ENCODE measurements around the gene GAGE10. TPM values are rescaled to one million over a fixed set of nuclear protein-coding genes. Genes with fewer than 3 reads are reported as not detected.

Gene GAGE10
- total RNA-seq, 1 experiment from 2014 or later, result not detected

- intact Hi-C loops (cut with micrococcal nuclease; ENCODE audit: unreplicated experiment) (loop anchor here (5.0 kb wide), 1 partner anchor 85 kb away; no protein-coding TSS in a partner anchor), in situ Hi-C loops (cut with HindIII; ENCODE audit: low pct_unique_long_range_greater_than_20kb, low sequenced_read_pairs) (no loop called here)
- DNase-seq (ENCODE audit: low read depth, low spot score) (no peak), ATAC-seq (no peak)
- H3K9me3 ChIP-seq (ENCODE audit: control insufficient read depth, insufficient read depth, low read depth, low read length), result no peaks in the 10 kb centered on the region
- H3K36me3 ChIP-seq (ENCODE audit: control insufficient read depth, insufficient read depth, low read length), result no peaks in the 10 kb centered on the region
- TF ChIP-seq POLR2AphosphoS5 (IDR thresholded peaks at IDR 0.05; ENCODE audit: low read depth, low read length) (no peak), SIN3A (IDR thresholded peaks at IDR 0.05; ENCODE audit: borderline replicate concordance, insufficient read depth, low read depth, low read length) (no peak), TCF7L2 (IDR thresholded peaks at IDR 0.05; ENCODE audit: low read depth, low read length) (no peak), REST (IDR thresholded peaks at IDR 0.05; ENCODE audit: insufficient read depth in 1 of 2, low read depth in 2 of 2, low read length in 1 of 2) (no peak), CTCF (IDR thresholded peaks at IDR 0.05) (no peak)
- peaks cover 2% of the 10 kb centered on the region; the same call in 1 of the 2 replicates for H3K4me1 ChIP-seq (ENCODE audit: control insufficient read depth, insufficient read depth, low read length)
- H3K27me3 ChIP-seq (ENCODE audit: control insufficient read depth, insufficient read depth, low read length), result no peaks in the 10 kb centered on the region
- CTCF ChIA-PET, result no interaction called here
- no peak overlapping the region for H3K4me3 ChIP-seq (ENCODE audit: low read depth in 2 of 2, low read length in 2 of 2)
- POLR2A ChIA-PET, result no interaction called here
- no TSS peak for BruUV-seq (replicated peaks)
- H3K27ac ChIP-seq (ENCODE audit: low read length), result no peak overlapping the region
These were observed 26.0 kb upstream of the GAGE10 start for GRCh38 chrX:49277535-49277830.

GRCh38 chrX:49278081-49278480, 25.4 kb upstream of the GAGE10 start:
- in situ Hi-C loops (cut with HindIII; ENCODE audit: low pct_unique_long_range_greater_than_20kb, low sequenced_read_pairs) (no loop called here), intact Hi-C loops (cut with micrococcal nuclease; ENCODE audit: unreplicated experiment) (loop anchor here (5.0 kb wide), 1 partner anchor 86 kb away; no protein-coding TSS in a partner anchor)
- ChIA-PET CTCF (no interaction called here), POLR2A (no interaction called here)
- no peak overlapping the region for H3K27ac ChIP-seq (ENCODE audit: low read length)
- H3K4me3 ChIP-seq (ENCODE audit: low read depth in 2 of 2, low read length in 2 of 2), result no peak overlapping the region
- H3K27me3 ChIP-seq (ENCODE audit: control insufficient read depth, insufficient read depth, low read length), result no peaks in the 10 kb centered on the region
- DNase-seq (ENCODE audit: low read depth, low spot score), result no peak
- ATAC-seq, result no peak
- no peaks in the 10 kb centered on the region for H3K9me3 ChIP-seq (ENCODE audit: control insufficient read depth, insufficient read depth, low read depth, low read length)
- no TSS peak for BruUV-seq (replicated peaks)
- H3K4me1 ChIP-seq (ENCODE audit: control insufficient read depth, insufficient read depth, low read length), result peaks cover under 1% of the 10 kb centered on the region; the same call in 1 of the 2 replicates
- H3K36me3 ChIP-seq (ENCODE audit: control insufficient read depth, insufficient read depth, low read length), result no peaks in the 10 kb centered on the region
- no peak for TF ChIP-seq TCF7L2 (IDR thresholded peaks at IDR 0.05; ENCODE audit: low read depth, low read length)
- no peak for TF ChIP-seq REST (IDR thresholded peaks at IDR 0.05; ENCODE audit: insufficient read depth in 1 of 2, low read depth in 2 of 2, low read length in 1 of 2)
- no peak for TF ChIP-seq SIN3A (IDR thresholded peaks at IDR 0.05; ENCODE audit: borderline replicate concordance, insufficient read depth, low read depth, low read length)
- no peak for TF ChIP-seq CTCF (IDR thresholded peaks at IDR 0.05)

Data from Panc1 (cell line).